Upper lobe of left lung (tissue), 6 donors: ENCODE measurements around the gene TTC22. TPM values are rescaled to one million over a fixed set of nuclear protein-coding genes. Genes with fewer than 3 reads are reported as not detected.

Experiments
- ATAC-seq, 2 donors: fragments of 200-7000 bp; cut with Tn5 transposase; one replicate each; pipeline ENCODE4 v1.9.1; 2022; ENCODE audit warnings: mild to moderate bottlenecking in 2 of 2, moderate library complexity in 2 of 2; ENCODE audit not compliant: low FRiP score in 2 of 2
- DNase-seq, 2 donors: peaks; one replicate each; pipeline ENCODE4 v3.0.0-alpha.2; 2019 to 2020
- H3K27ac ChIP-seq, 4 donors: fragments of 200-600 bp; sonication (generic); one replicate each; pipeline ENCODE4 v1.5.1; 2016 to 2019
- H3K27me3 ChIP-seq, 4 donors: fragments of 200-600 bp; sonication (generic); one replicate each; pipeline ENCODE4 v1.5.1; 2017 to 2019
- H3K36me3 ChIP-seq, 4 donors: fragments of 200-600 bp; sonication (generic); one replicate each; pipeline ENCODE4 v1.5.1; 2016 to 2019
- H3K4me1 ChIP-seq, 4 donors: fragments of 200-600 bp; sonication (generic); one replicate each; pipeline ENCODE4 v1.5.1; 2018 to 2019
- H3K4me3 ChIP-seq, 4 donors: fragments of 200-600 bp; sonication (generic); one replicate each; pipeline ENCODE4 v1.5.1; 2017 to 2019; ENCODE audit warnings: mild to moderate bottlenecking in 2 of 4, moderate library complexity in 1 of 4
- H3K9me3 ChIP-seq, 4 donors: fragments of 200-600 bp; sonication (generic); one replicate each; pipeline ENCODE4 v1.5.1; 2018 to 2019
- CTCF ChIP-seq, 6 experiments: fragments of 450-650 bp in 4 of 6; fragments of 200-600 bp in 2 of 6; sonication (generic) in 2 of 6; IDR thresholded peaks; one replicate each; pipeline ENCODE4 v1.5.1; 2016 to 2019; ENCODE audit warnings: antibody characterized with exemption in 6 of 6
- EP300 ChIP-seq, 4 donors: sonication (generic); formaldehyde crosslinking; IDR thresholded peaks; one replicate each; pipeline ENCODE4 v1.5.1; 2017; ENCODE audit warnings: antibody characterized with exemption in 4 of 4, control low read depth in 2 of 4
- POLR2A ChIP-seq, 4 donors: fragments of 450-650 bp; IDR thresholded peaks; one replicate each; pipeline ENCODE4 v1.5.1; 2016 to 2017; ENCODE audit warnings: antibody characterized with exemption in 4 of 4, mild to moderate bottlenecking in 2 of 4
- POLR2AphosphoS5 ChIP-seq, 2 donors: sonication (generic); formaldehyde crosslinking; IDR thresholded peaks; one replicate each; pipeline ENCODE4 v1.5.1; 2017; ENCODE audit warnings: antibody characterized with exemption in 2 of 2
- WGBS, 2 donors: methylation state at CpG; one replicate each; pipeline ENCODE4 v1.1.5; 2017 to 2018; 5-methylcytosine and 5-hydroxymethylcytosine counted together
- total RNA-seq, 6 donors: library from RNA; depleted of rRNA in 4 of 6; stranded (reverse); fragments of >200 nt in 4 of 6; gene quantifications; one replicate each; pipeline versions ENCODE4 v1.1.0 to v1.2.1, GENCODE V29; 2016 to 2021
- donor health status: DM: no; HTN: no; CAD: no; lungs with moderate emphysema.
- donor health status: DM: no; HTN: yes; CAD: no; lungs with severe emphysema.

Gene TTC22
- total RNA-seq, 6 donors from 2014 or later = 6.9 to 15.7 (median 12.1) TPM

DNA sequence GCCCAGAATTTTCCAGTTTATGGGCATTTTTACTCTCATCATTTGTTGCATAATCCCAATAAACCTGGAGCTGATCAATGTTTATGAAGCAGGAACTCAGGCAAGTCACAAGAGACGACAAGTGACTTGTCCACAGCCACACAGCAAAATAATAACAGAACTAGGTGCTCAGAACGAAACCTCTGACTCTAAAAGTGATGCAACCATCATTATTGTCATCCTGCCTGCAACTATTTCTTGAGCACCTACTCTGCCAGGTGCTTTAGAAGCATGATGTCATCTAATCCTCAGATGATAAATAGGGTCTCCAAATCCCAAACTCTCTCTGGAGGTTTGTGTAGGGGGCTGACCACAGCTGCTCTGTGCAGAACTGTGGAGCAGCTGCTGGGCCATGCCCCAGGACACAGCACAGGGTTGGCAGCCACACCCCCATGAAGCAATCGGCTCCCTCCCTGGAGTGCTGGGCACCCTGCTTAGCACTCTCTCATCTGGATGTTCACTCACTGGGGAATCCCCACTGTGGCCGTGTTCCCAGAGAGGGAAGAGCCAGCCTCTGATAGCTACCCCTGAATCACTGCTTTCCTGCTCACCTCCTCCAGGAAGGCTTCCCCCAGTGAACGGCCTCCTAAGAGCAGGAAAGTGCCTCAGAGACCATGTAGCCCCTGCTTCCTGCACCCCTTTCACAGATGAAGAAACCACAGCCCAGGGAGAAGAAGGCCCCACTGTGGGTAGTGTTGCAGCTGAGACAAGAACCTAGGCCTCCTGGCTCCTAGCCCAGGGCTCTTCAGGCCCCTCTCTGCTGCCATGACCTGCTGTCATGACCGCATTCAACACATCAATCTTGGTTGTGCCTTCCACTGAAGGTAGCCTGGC lies 2.1 kb downstream of the TTC22 start:
- 42 to 63% methylated on average over 3 to 6 of the region's 6 CpGs for WGBS, 2 donors
- DNase-seq (peak; percentile 30 to 61), ATAC-seq (no peak)
- Histone ChIP-seq H3K9me3 (no peaks in the 10 kb centered on the region), H3K4me3 (peak overlapping the region in 1 of 4 donors; percentile 17), H3K4me1 (peaks cover 4 to 31% (median 23%) of the 10 kb centered on the region in 4 donors), H3K27ac (no peak overlapping the region), H3K27me3 (no peaks in the 10 kb centered on the region), H3K36me3 (no peaks in the 10 kb centered on the region)
- TF ChIP-seq POLR2AphosphoS5 (IDR thresholded peaks at IDR 0.05) (no peak), CTCF (IDR thresholded peaks at IDR 0.05) (no peak), EP300 (IDR thresholded peaks at IDR 0.05) (no peak), POLR2A (IDR thresholded peaks at IDR 0.05) (no peak)

GRCh38 chr1:54798206-54798605 lies 2.9 kb downstream of the TTC22 start:
- peaks cover 4 to 31% (median 23%) of the 10 kb centered on the region in 4 donors for H3K4me1 ChIP-seq

GRCh38 chr1:54796902-54797301 lies 4.2 kb downstream of the TTC22 start:
- Histone ChIP-seq H3K27ac (no peak overlapping the region), H3K27me3 (no peaks in the 10 kb centered on the region), H3K36me3 (no peaks in the 10 kb centered on the region), H3K4me1 (peaks cover 4 to 29% (median 23%) of the 10 kb centered on the region in 4 donors), H3K4me3 (no peak overlapping the region), H3K9me3 (peaks cover 0 to 6% (median 3%) of the 10 kb centered on the region in 4 donors)
- no peak for TF ChIP-seq CTCF (IDR thresholded peaks at IDR 0.05)
- TF ChIP-seq POLR2A (IDR thresholded peaks at IDR 0.05) = no peak
- TF ChIP-seq POLR2AphosphoS5 (IDR thresholded peaks at IDR 0.05) = no peak
- no peak for TF ChIP-seq EP300 (IDR thresholded peaks at IDR 0.05)
- ATAC-seq (no peak), DNase-seq (no peak)
- 86 to 95% methylated on average over 2 of the region's 2 CpGs for WGBS, 2 donors

More at GRCh38 chr1:54798206-54798605, 2.9 kb downstream of the TTC22 start:
- DNase-seq = no peak
- H3K9me3 ChIP-seq = no peaks in the 10 kb centered on the region
- no peak for TF ChIP-seq POLR2AphosphoS5 (IDR thresholded peaks at IDR 0.05)
- TF ChIP-seq CTCF (IDR thresholded peaks at IDR 0.05) = no peak
- no peak for TF ChIP-seq EP300 (IDR thresholded peaks at IDR 0.05)
- TF ChIP-seq POLR2A (IDR thresholded peaks at IDR 0.05) = no peak
- no peaks in the 10 kb centered on the region for H3K27me3 ChIP-seq
- no peak overlapping the region for H3K4me3 ChIP-seq
- H3K27ac ChIP-seq = no peak overlapping the region
- no peak for ATAC-seq
- WGBS, 2 donors = 67 to 76% methylated on average over 3 of the region's 3 CpGs
- H3K36me3 ChIP-seq = no peaks in the 10 kb centered on the region

GRCh38 chr1:54795841-54796468 lies 5.2 kb downstream of the TTC22 start:
- TF ChIP-seq EP300 (IDR thresholded peaks at IDR 0.05) = no peak
- TF ChIP-seq CTCF (IDR thresholded peaks at IDR 0.05) = no peak
- no peak for TF ChIP-seq POLR2A (IDR thresholded peaks at IDR 0.05)
- no peak for TF ChIP-seq POLR2AphosphoS5 (IDR thresholded peaks at IDR 0.05)
- DNase-seq = peak in 1 of 2 donors; percentile 75
- no peak overlapping the region for H3K4me3 ChIP-seq
- no peaks in the 10 kb centered on the region for H3K36me3 ChIP-seq
- WGBS, 2 donors = 83 to 87% methylated on average over 11 to 18 of the region's 18 CpGs
- H3K27me3 ChIP-seq = no peaks in the 10 kb centered on the region
- ATAC-seq = no peak
- peaks cover 1 to 21% (median 17%) of the 10 kb centered on the region in 4 donors for H3K4me1 ChIP-seq
- H3K27ac ChIP-seq = no peak overlapping the region
- peaks cover 0 to 9% (median 4%) of the 10 kb centered on the region in 4 donors for H3K9me3 ChIP-seq
